Smooth muscle cell (in vitro differentiated cells): Measurements from ENCODE around the gene ELF2. TPM values are rescaled to one million over a fixed set of nuclear protein-coding genes. Genes with fewer than 3 reads are reported as not detected.

Experiments
- DNase-seq: peaks from one replicate; lab custom pipeline; 2025; ENCODE audit not compliant: unreplicated experiment; lab: John Stamatoyannopoulos, UW
- H2AFZ ChIP-seq: fragments of 200-600 bp; sonication (generic); 2 replicates; pipeline ENCODE4 v1.6.0; 2016; ENCODE audit warnings: antibody characterized with exemption, low read depth, mild to moderate bottlenecking
- H3F3A ChIP-seq: fragments of 200-600 bp; sonication (generic); 2 replicates; pipeline ENCODE4 v1.6.0; 2017; ENCODE audit warnings: antibody characterized with exemption, low read depth
- H3K27ac ChIP-seq: fragments of 200-600 bp; sonication (generic); 2 replicates; pipeline ENCODE4 v1.5.1; 2016; ENCODE audit warnings: low read depth, mild to moderate bottlenecking
- H3K27me3 ChIP-seq: fragments of 200-600 bp; sonication (generic); 2 replicates; pipeline ENCODE4 v1.6.1; 2016; ENCODE audit warnings: low read depth, mild to moderate bottlenecking
- H3K36me3 ChIP-seq: fragments of 200-600 bp; sonication (generic); 2 replicates; pipeline ENCODE4 v1.5.1; 2016; ENCODE audit warnings: low read depth
- H3K4me1 ChIP-seq: fragments of 200-600 bp; sonication (generic); 2 replicates; pipeline ENCODE4 v1.5.1; 2016; ENCODE audit warnings: low read depth
- H3K4me2 ChIP-seq: fragments of 200-600 bp; sonication (generic); 2 replicates; pipeline ENCODE4 v1.6.0; 2016; ENCODE audit warnings: mild to moderate bottlenecking
- H3K4me3 ChIP-seq: fragments of 200-600 bp; sonication (generic); 2 replicates; pipeline ENCODE4 v1.5.1; 2016; ENCODE audit warnings: mild to moderate bottlenecking
- H3K79me2 ChIP-seq: fragments of 200-600 bp; sonication (generic); 2 replicates; pipeline ENCODE4 v1.6.0; 2016; ENCODE audit warnings: low read depth, mild to moderate bottlenecking
- H3K9ac ChIP-seq: fragments of 200-600 bp; sonication (generic); 2 replicates; pipeline ENCODE4 v1.6.0; 2016; ENCODE audit warnings: low read depth
- H3K9me3 ChIP-seq: fragments of 200-600 bp; sonication (generic); replicated peaks from 2 replicates; pipeline ENCODE4 v1.5.1; 2016; ENCODE audit warnings: low read depth
- H4K20me1 ChIP-seq: fragments of 200-600 bp; sonication (generic); 2 replicates; pipeline ENCODE4 v1.6.0; 2016; ENCODE audit warnings: low read depth
- WGBS: methylation state at CpG from one replicate; pipeline ENCODE4 v1.1.7; 2016; ENCODE audit warnings: low lambda C conversion rate; 5-methylcytosine and 5-hydroxymethylcytosine counted together
- polyA plus RNA-seq: library from polyadenylated mRNA; unstranded; fragments of >200 nt; fragmentation: Nextera tagmentation; extraction: Ambion mirVana; gene quantifications from 2 replicates; pipeline ENCODE4 v1.2.1, GENCODE V29; 2016
- total RNA-seq: library from RNA; depleted of rRNA; stranded (reverse); fragments of >200 nt; gene quantifications from 2 replicates; pipeline ENCODE4 v1.2.3, GENCODE V29; 2014
- TF ChIP-seq, protein P1 (sequence below): fragments of 200-600 bp; sonication (generic); IDR thresholded peaks from 2 replicates; pipeline ENCODE4 v1.5.1; 2017; ENCODE audit warnings: borderline replicate concordance, mild to moderate bottlenecking, antibody characterized with exemption; ENCODE audit not compliant: insufficient read depth, poor library complexity, severe bottlenecking

ELF2 gene
- total and polyA plus RNA-seq, 2 experiments from 2014 or later = 26.1 to 37.2 TPM

GRCh38 chr4:139054791-139055505 lies 122.1 kb downstream of the ELF2 start:
- H3K9me3 ChIP-seq = no peaks in the 10 kb centered on the region
- H3K36me3 ChIP-seq = peaks cover 1% of the 10 kb centered on the region
- WGBS = 31% methylated on average over 1 of the region's 1 CpG
- peaks cover 60% of the 10 kb centered on the region for H4K20me1 ChIP-seq
- H3K9ac ChIP-seq = no peak overlapping the region
- no peaks in the 10 kb centered on the region for H3K27me3 ChIP-seq
- H2AFZ ChIP-seq = no peak overlapping the region
- peaks cover 19% of the 10 kb centered on the region for H3F3A ChIP-seq
- no peak for DNase-seq
- no peak overlapping the region for H3K4me3 ChIP-seq
- peaks cover 10% of the 10 kb centered on the region for H3K79me2 ChIP-seq
- H3K4me2 ChIP-seq = no peak overlapping the region
- TF ChIP-seq, protein P1, sequence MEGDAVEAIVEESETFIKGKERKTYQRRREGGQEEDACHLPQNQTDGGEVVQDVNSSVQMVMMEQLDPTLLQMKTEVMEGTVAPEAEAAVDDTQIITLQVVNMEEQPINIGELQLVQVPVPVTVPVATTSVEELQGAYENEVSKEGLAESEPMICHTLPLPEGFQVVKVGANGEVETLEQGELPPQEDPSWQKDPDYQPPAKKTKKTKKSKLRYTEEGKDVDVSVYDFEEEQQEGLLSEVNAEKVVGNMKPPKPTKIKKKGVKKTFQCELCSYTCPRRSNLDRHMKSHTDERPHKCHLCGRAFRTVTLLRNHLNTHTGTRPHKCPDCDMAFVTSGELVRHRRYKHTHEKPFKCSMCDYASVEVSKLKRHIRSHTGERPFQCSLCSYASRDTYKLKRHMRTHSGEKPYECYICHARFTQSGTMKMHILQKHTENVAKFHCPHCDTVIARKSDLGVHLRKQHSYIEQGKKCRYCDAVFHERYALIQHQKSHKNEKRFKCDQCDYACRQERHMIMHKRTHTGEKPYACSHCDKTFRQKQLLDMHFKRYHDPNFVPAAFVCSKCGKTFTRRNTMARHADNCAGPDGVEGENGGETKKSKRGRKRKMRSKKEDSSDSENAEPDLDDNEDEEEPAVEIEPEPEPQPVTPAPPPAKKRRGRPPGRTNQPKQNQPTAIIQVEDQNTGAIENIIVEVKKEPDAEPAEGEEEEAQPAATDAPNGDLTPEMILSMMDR = no peak
- no peaks in the 10 kb centered on the region for H3K4me1 ChIP-seq
- peak overlapping the region; percentile 28 for H3K27ac ChIP-seq

GRCh38 chr4:139053909-139054308 lies 123.1 kb downstream of the ELF2 start:
- Histone ChIP-seq H3F3A (peaks cover 19% of the 10 kb centered on the region), H3K4me1 (no peaks in the 10 kb centered on the region), H3K4me3 (no peak overlapping the region), H4K20me1 (peaks cover 69% of the 10 kb centered on the region), H3K27ac (no peak overlapping the region), H3K9me3 (no peaks in the 10 kb centered on the region), H2AFZ (no peak overlapping the region), H3K36me3 (no peaks in the 10 kb centered on the region), H3K9ac (no peak overlapping the region), H3K4me2 (no peak overlapping the region), H3K27me3 (no peaks in the 10 kb centered on the region), H3K79me2 (peaks cover 12% of the 10 kb centered on the region)
- DNase-seq = no peak
- TF ChIP-seq, protein P1 = no peak
- 79% methylated on average over 1 of the region's 1 CpG for WGBS

GRCh38 chr4:139050446-139050845 lies 126.6 kb downstream of the ELF2 start:
- Histone ChIP-seq H3K36me3 (peaks cover 5% of the 10 kb centered on the region), H3K27ac (peak overlapping the region; percentile 60), H3K79me2 (peaks cover 37% of the 10 kb centered on the region), H3K4me1 (no peaks in the 10 kb centered on the region), H3K27me3 (no peaks in the 10 kb centered on the region), H2AFZ (no peak overlapping the region), H3F3A (peaks cover 10% of the 10 kb centered on the region), H3K4me3 (no peak overlapping the region), H4K20me1 (peaks cover 77% of the 10 kb centered on the region), H3K9ac (no peak overlapping the region), H3K9me3 (no peaks in the 10 kb centered on the region), H3K4me2 (peak overlapping the region; percentile 4)
- TF ChIP-seq, protein P1 = no peak
- WGBS = 48% methylated on average over 2 of the region's 2 CpGs
- DNase-seq = no peak

GRCh38 chr4:139048026-139048425 lies 129.0 kb downstream of the ELF2 start:
- Histone ChIP-seq H3K27ac (no peak overlapping the region), H3K4me2 (no peak overlapping the region), H3K36me3 (peaks cover 5% of the 10 kb centered on the region), H3K79me2 (peaks cover 52% of the 10 kb centered on the region), H2AFZ (no peak overlapping the region), H3K9ac (no peak overlapping the region), H3K27me3 (no peaks in the 10 kb centered on the region), H3K4me3 (no peak overlapping the region), H3K9me3 (no peaks in the 10 kb centered on the region), H3F3A (peaks cover 15% of the 10 kb centered on the region), H4K20me1 (peaks cover 79% of the 10 kb centered on the region), H3K4me1 (no peaks in the 10 kb centered on the region)
- TF ChIP-seq, protein P1 = no peak
- no peak for DNase-seq
- 95% methylated on average over 3 of the region's 3 CpGs for WGBS
